ENCODE measurements around the gene TOX2.

TOX2 gene

DNA sequence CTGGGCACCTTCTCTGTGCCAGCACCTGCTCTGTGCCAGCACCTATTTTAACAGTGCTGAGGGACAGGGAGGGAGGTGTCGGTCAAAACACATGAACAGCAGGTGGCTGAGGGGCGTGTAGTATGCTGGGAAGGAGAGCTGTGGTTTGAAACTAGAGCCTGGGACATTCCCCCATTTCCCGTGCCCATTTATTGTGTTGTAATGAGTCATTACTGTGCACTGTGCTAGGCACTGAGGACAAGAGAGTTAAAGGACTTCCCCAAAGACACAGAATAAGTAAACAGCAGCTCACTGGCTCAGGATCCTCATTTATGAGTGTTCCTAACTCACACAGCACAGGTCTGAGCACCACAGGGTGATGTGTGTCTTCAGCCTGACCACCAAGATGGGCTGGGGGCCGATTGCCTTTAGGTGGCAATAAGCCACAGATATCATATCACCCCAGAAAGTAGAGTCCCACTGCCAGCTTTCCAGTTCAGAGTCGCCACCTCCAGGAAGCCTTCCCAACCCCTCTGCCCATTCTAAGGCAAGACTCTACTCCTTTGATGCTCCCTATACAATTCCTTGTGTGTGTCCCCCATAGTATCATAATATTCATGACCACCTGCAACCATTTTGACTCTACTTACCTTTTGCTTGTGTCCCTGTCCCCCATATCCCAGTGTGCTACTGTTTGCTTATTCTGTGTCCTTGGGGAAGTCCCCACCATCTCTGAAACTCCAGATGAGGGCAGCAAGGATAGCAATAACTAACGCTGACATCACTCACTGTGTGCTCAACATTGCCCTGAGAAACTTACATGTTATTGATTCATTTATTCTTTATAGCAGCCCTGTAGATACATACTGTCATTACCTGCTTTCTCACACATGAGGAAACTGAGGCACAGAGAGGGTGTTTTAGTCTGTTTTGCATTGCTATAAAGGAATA is 87.3 kb downstream of the TOX2 start:
- no peak for DNase-seq (ENCODE audit: low read depth)

DNA sequence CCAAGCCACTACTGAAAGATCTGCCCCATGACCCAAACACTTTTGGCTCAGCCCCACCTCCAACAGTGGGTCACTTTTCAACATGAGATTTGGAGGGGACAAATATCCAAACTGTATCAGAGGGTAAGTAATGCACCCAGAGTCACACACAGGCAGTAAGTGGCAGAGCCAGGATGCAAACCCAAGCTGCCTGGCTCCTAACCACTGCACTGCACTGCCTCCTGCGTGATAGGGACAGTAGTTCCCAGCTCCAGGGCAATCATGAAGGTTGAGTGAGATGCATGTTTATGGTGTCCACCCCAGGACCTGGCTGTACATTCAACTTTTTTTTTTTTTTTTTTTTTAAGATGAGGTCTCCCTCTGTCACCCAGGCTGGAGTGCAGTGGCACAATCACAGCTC is 88.2 kb downstream of the TOX2 start:
- no peak for DNase-seq (ENCODE audit: low read depth)

DNA sequence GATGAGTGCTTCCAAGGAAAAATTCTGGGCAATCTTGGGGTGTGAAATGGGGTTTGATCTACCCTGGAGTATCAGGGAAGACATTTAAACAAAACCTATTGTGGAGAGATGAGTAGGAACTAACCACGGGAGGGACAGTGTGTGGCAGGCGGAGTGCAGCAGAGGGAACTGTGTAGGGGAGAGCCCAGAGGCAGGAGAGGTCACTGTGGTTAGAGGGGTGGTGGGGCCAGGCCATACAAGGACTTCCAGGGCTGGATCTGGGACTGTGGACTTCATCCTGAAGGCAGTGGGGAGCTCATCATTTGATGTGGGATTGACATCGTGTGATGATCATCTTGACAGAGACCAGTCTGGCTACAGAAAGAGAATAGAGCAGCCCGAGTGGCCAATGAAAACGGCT is 89.0 kb downstream of the TOX2 start:
- no peak for DNase-seq (ENCODE audit: low read depth)

DNA sequence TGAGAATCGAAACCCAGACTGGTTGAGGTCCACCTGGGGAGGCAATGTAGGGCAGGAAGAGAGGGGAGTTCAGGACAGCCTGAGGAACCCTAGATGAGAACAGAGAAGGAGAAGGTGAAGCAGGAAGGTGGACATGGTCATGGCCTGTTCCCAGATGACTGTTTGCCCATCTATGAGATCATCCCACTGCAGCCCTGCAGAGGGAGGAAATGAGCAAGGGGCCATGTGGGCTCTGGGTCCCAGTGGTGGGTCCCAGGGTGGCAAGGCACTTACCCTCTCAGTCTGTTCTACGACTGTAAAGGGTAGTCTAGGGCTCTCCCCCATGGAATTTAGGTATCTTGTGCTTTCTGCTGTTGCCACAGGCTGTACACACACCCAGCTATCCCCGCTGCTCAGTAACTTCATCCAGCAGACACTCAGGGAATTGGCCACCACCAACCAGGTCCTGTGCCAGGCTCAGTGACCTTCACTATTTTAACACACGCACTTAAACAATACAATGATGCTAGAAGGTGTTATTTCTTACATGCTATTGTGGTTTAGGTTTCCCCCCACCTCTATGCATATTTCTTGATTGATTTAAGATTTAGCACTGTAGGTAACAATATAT is 89.8 kb downstream of the TOX2 start:
- no peak for DNase-seq (ENCODE audit: low read depth)

DNA sequence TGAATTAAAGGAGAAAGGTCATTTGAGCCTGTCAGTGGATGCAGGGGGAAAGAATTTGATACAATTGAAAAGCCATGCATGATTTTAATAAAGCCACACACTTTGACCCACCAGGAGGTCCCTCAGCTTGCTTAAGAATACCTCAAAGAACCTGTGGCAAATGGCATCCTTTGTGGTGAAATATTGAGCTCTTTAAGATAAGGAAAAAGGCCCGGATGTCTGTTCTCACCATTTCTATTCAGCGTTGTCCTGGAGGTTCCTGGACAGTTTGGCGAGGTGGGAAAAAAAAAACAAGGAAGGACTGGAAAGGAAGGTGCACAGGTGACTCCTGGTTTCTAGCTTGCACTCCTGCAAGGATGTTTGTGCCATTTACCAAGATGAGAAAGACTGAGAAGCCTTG is 91.0 kb downstream of the TOX2 start:
- DNase-seq (ENCODE audit: low read depth): no peak

DNA sequence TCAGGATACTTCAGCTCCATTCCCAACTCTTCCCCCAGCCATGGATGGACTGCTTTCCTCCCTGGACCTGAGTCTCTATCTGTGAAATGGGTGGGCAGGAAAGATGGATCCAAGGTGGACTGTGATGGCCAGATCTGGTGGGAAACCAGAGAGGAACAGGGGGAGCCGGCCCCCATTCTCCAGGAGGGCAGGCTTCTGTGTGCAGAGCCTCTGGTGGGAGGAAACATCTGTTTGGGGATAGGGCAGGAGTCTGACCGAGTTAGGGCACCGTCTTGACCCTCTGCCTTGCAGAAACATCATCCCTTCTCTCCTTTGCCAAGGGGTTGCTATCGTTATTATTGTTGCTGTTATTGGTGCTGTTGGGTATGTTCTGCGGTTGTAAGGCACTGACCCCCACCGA is 91.5 kb downstream of the TOX2 start:
- DNase-seq (ENCODE audit: low read depth): no peak

DNA sequence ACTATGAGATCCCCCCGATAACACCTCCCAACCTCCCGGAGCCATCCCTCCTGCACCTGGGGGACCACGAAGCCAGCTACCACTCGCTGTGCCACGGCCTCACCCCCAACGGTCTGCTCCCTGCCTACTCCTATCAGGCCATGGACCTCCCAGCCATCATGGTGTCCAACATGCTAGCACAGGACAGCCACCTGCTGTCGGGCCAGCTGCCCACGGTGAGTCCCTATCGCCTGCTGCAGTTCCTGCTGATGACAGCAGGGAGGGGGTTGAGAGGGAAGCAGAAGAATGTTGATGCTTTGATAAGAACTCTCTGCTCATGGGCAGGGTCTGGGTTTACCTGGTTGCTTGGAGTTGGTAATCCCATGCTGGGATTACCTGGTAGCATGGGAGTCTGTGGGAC is 91.9 kb downstream of the TOX2 start:
- DNase-seq (ENCODE audit: low read depth): no peak

DNA sequence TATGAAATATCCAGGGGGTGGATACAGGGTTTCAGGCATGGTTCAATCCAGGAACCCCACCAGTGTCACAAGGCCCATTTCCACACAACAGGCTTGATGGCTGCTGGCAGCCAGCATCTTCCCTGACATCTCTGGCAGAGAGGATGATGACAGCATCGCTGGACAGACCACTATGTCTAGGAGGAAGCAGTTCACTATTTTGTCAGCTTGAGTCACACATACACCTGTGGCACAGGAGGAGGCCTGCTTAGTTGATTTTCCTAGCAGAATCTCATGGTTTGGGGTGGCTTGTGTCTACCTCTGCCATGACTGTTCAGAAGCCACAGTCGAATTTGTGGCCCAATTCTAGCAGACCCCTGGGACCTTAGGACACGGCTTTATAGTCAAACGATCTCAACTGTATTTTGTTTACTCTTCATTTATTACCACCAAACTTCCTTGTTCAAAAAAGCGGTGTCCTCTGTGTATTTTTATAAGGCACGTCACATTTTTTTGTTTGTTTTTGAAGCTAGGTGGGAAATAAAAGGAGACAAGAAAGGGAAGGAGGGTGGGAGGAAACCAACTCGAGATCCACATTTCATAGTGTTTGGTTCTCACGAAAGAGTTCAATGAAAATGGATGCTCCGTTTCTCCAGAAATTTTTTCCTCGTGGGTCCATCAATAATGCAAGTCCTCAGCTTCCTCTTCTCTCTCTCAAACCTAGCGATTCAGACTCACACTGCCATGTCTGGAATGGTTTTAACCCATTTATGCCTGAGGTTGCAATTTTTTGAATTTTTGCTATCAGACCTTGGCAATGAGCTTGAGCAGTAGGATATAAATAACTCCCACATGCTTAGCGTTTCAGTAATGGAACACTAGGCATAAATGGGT is 94.4 kb downstream of the TOX2 start:
- DNase-seq (ENCODE audit: low read depth): no peak

DNA sequence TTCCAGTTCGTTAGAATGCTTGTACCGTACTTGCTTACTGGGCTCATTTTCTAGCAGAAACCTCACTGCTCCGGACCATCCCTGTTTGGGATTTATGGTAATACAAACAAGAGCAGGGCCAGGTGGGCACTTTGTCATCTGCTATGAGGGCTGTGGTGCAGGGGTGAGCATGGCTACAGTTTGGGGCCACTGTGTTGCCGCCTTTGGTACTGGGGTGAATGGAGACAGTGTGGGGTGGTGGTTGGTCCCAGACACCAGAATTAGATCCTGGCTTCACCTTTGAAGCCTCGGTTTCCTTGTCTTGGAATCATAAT is 95.0 kb downstream of the TOX2 start:
- no peak for DNase-seq (ENCODE audit: low read depth)

DNA sequence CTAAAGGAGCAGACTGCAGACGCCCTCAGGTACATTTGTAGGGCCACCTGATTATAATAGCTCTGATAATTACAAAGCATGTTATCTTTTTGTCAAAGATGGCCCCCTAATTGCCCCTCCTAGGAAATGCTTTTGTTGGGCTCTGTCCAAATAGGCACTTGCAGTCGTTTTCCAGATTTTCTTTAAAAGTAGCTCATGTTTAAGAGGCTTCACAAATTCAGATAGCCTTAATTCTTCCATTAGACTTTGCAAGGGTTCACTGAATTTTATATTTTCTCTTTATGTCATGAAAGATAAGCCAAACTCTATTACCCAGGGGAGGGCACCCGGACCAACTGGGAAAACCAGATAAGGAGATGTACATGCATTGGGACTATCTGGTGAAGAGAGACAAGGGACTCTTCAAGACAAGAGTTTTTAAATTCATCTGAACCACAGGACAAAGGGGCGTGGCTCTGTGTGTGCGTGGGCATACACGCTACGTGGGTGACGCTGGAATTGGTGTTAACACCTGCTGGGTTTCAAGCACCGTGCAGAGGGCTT is 95.6 kb downstream of the TOX2 start:
- DNase-seq (ENCODE audit: low read depth): no peak

DNA sequence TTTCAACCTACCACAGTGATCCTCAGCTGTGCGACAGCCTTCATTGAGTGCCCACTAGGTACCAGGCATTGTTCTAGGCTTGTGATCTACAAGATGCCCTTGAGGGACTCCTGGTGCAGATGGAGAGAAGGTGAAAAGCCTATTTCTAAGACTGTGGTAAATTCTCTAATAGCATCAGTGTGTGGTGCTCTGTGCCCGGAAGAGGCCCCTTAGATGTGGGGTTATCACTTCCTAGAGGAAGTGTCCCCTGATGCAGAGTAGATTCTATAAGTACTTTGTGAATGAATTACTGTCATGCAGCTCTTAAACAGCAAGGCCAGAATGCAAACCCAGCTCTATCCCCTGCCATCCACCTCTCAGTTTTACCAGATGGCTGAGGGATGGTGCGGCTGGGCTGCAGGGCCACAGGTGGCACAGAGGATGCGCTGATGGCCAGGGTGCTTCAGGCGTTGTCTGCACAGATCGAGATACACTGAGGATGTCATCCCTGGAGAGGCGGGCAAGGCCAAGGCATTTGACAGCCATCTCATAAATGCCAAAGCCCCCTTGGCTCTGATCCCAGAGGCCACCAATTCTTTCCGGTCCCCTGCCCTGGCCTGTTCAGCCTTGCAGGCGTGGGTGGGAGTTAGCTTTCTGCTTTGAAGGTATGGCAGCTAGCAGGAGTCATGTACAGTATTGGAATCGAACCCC is 96.7 kb downstream of the TOX2 start:
- DNase-seq (ENCODE audit: low read depth): no peak

DNA sequence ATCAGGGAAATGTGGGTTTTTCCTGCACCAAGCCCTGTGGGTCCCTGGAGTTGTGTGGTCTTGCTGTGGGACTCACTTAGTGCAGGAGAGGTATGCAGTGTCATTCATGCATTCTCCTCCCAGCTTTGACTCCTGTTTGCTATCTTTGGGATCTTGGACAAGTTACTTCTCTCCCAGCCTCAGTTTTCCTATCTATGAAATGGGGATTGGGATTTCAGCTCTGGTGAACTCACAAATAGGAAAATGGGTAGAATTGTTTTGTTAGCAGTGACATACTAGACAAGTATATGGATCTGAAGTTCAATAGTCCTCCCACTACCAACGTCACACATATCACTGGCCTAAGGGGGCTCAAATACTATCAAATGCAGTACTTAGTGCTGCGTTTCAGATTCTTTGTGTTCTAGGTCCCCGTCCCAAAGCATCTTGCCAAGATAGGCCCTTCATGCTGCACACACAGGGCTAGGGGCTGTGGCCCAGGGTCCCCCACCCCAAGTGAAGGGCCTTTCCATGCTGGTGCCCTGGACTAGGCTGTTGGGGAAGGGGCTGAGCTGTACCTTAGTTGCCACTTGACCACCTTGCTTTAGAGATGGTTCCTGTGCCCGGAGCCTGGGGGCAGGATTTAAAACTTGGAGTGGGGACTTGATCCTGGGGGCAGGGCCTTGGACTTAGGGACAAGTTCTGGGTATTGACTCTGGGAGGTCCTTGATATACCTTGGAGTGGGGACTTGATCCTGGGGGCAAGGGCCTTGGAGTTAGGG is 98.0 kb downstream of the TOX2 start:
- DNase-seq (ENCODE audit: low read depth): no peak

DNA sequence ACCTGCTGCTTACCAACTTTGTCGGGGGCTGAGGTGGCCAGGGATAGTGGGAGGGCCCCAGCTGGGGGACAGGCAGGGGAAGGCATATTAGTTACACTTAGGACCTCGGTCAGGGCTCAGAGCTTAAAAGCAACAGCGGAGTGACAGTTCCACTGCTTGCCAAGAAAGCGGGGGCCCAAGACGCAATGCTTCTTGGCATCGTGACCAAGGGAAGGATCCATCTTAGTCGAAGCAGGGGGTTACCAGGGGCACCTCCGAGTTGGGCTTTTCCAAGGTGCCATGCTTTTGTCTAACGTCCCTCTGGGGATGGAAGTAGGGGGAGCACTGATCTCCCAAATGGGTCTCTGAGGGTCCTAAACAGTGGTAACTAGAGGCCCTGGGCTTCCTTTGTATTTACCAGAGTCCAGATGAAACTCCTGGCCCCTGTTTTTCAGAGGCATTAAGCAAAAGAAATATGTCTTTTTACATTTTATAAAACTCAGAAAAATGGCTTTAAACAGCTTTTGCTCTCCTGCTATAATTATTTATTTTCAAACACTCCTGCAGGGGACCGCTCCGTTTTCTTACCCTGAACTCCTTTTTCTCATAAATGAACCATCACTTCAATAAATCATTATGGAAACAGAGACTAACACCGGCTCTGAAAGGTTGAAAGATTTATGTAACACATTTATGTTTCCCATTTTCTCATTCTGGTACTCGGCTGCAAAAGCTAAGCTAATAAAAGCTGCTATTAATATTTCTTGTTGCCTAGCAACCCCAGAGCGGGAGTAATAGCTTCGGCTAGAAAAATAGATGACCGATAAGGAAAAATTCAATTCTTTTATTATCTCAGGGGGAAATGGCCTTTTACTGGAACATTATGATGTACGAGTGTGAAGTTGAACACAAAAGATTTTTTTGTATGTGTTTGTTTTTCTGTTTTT is 100.4 kb downstream of the TOX2 start:
- DNase-seq (ENCODE audit: low read depth): no peak

DNA sequence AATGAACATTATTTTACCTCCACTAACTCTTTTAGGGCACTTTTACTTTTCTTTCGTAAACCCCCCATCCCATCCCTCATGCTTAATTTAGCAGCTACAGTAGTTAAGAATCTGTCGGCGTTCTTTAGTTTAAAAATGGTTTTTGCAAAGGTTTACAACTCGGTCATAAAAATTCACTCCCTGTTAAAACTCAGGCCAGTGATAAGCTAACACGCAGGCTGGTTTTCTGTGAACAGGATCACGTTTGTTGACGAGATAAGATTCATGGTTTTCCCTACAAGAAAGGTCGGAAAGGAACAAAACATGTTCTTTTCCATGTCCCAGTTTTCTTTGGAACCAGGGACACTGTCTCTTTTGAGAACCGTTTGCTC is 101.1 kb downstream of the TOX2 start:
- no peak for DNase-seq (ENCODE audit: low read depth)

DNA sequence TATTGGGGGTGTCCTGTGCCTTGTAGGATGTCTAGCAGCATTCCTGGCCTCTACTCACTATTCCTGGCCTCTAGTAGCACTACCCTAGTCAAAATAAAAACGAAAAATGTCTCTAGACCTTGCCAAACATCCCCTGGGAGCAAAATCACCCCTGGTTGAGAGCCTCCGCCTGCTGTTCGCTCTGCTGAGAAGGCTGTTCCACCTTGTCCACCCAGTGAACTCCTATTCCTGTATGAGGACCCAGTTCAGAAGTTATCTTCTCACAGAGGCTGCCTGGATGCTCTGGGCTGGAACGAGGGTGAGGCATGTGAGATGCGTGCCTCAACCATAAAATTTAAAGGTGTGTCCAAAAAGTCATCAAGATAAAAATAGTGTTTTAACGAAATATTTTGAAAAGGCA is 101.9 kb downstream of the TOX2 start:
- no peak for DNase-seq (ENCODE audit: low read depth)

DNA sequence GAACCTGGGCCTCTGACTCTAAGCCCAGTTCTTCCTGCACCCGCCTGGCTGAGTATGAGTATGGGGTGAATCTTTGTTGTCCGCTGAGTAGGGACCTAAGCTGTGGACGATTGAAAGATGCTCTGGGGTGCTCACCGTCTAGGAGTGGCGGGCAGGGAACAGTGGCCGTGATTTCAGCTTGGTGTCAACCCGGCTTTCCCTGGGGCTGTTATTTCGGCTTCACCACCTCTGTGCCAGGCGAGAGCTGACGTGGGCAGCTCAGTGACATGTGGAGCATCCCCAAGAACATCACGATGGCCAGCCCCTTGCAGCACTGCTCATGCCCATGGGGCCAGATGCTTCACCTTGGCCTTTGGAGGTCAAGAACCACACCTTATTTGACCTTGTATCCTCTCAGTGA is 102.6 kb downstream of the TOX2 start:
- DNase-seq (ENCODE audit: low read depth): no peak

DNA sequence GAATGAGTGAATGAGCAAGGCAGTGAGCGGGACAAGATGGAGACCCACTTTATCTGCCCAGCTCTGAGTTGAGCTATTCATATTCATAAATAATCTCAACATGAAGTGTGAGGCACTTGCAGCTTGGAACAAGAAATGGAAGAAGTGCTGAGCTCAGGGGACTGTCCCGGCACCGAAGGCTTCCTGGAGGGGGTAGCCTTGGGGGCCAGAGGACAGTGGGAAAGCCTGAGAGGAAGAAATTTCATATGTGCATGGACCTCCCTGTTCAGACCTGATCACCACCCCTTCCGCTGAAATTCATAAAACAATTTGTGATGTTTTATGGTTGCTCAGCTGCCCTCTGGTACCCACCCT is 103.2 kb downstream of the TOX2 start:
- DNase-seq (ENCODE audit: low read depth): no peak

DNA sequence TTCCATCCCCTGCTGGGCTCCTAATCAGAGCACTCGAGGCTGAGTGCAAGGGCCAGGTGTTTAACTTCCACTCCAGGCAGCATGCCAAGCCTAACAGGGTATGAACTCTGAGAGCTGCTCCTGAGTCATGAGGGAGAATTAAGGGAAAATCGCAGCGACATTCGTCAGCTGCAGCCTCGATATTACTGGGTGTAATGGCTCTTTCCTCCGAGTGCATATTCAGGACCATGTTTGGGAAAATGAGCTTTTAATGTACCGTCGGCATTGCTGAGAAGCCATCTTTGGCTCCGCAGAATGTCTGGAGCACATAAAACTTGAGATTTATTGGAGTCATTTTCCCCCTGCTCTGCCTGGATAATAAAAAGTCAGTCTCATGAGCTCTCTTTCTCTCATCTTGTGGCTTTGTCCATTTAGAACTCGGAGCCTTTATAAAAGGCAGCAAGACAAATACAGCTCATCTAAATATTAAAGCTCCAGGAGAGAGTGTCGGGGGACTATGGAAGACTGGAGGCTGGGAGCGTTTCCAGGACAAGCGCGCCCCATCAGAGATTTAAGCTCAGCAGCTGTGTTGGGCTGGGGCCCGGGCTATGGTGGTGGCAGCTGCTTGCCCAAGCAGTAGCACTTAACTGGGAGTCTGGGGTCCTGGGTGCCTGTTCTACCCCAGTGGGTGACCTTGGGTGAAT is 103.7 kb downstream of the TOX2 start:
- DNase-seq (ENCODE audit: low read depth): no peak

DNA sequence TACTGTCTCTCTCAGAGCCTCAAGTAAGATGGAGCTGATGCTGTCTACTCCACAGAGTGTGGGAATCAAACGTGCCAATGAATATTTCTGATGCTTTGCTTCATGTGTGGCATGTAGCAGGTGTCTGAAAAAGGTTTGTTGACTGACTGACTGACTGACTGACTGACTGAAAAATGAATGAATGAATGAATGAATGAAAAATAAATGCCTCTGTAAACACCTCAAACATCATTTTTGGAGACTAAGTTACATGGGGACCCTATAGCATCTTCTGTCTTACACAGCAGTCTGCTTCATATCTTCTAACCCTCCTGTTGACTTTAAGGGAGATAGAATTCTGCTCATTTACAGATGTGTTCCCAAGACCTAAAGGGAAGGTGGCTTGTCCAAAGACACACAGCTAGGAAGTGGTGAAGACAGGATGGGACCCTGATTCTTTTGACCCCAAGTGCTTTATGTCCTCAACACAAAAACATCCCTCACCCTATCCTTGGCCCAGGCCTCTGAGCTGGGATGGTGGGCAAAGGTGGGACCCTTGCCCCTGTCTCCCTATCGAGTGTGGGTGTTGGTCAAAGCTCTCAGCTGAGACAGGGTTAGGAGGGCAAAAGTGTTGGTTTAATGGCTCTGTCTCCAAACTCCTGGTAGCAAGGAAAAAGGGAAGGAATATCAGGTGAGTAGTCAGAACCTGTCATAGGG is 104.4 kb downstream of the TOX2 start:
- DNase-seq (ENCODE audit: low read depth): no peak
